ENCODE measurements around the gene GRM8. TPM values are rescaled to one million over a fixed set of nuclear protein-coding genes. Genes with fewer than 3 reads are reported as not detected.

Gene GRM8
- total and polyA plus RNA-seq, 9 of the 15 experiments (the other 6 are each of a cell fraction or from before 2014, with no cell fraction given) = 0.13 TPM; not detected in 7

GRCh38 chr7:126783613-126784012 lies 469.1 kb downstream of the GRM8 start:
- Histone ChIP-seq H3K9me1 (ENCODE audit: control insufficient read depth, insufficient read depth, low read length) (no peaks in the 10 kb centered on the region), H3K79me2 (ENCODE audit: control insufficient read depth, insufficient read depth, low read length) (no peaks in the 10 kb centered on the region), H3K9ac (ENCODE audit: insufficient read depth in 1 of 2, low read depth in 2 of 2, low read length in 2 of 2) (no peak overlapping the region), H3K9me3 (replicated peaks; ENCODE audit: control insufficient read depth, insufficient read depth, low read depth, low read length) (no peaks in the 10 kb centered on the region), H3K4me3 (no peak overlapping the region), H3K27ac (ENCODE audit: extremely low read depth, low read depth, low read length) (no peak overlapping the region), H4K20me1 (replicated peaks; ENCODE audit: control insufficient read depth, insufficient read depth, low read length) (no peaks in the 10 kb centered on the region), H2AFZ (ENCODE audit: low read depth, low read length) (no peak overlapping the region), H3K4me1 (replicated peaks in 1 of 2; ENCODE audit: control insufficient read depth in 2 of 2, insufficient read depth in 2 of 2, low read length in 2 of 2) (no peaks in the 10 kb centered on the region), H3K4me2 (ENCODE audit: insufficient read depth, low read length) (no peak overlapping the region), H3K27me3 (ENCODE audit: control insufficient read depth in 2 of 2, insufficient read depth in 2 of 2, low read length in 2 of 2) (no peaks in the 10 kb centered on the region), H3K36me3 (ENCODE audit: control insufficient read depth, insufficient read depth, low read length) (no peaks in the 10 kb centered on the region)
- FAIRE-seq = no peak
- in situ Hi-C loops (cut with MboI) = no loop called here
- TF ChIP-seq POLR3A (IDR thresholded peaks at IDR 0.05; ENCODE audit: borderline replicate concordance, extremely low read depth, insufficient read depth, insufficient read length) = no peak
- TF ChIP-seq U2AF1 (optimal IDR thresholded peaks at IDR 0.05; ENCODE audit: low read depth, low read length) = no peak
- no peak for TF ChIP-seq PURB (CRISPR knock-in tag; IDR thresholded peaks at IDR 0.05; ENCODE audit: low read depth)
- no peak for TF ChIP-seq SRSF7 (optimal IDR thresholded peaks at IDR 0.05; ENCODE audit: low read depth, low read length)
- no peak for TF ChIP-seq FOSL1 (tag; conservative IDR thresholded peaks at IDR 0.05)
- TF ChIP-seq, protein P1, sequence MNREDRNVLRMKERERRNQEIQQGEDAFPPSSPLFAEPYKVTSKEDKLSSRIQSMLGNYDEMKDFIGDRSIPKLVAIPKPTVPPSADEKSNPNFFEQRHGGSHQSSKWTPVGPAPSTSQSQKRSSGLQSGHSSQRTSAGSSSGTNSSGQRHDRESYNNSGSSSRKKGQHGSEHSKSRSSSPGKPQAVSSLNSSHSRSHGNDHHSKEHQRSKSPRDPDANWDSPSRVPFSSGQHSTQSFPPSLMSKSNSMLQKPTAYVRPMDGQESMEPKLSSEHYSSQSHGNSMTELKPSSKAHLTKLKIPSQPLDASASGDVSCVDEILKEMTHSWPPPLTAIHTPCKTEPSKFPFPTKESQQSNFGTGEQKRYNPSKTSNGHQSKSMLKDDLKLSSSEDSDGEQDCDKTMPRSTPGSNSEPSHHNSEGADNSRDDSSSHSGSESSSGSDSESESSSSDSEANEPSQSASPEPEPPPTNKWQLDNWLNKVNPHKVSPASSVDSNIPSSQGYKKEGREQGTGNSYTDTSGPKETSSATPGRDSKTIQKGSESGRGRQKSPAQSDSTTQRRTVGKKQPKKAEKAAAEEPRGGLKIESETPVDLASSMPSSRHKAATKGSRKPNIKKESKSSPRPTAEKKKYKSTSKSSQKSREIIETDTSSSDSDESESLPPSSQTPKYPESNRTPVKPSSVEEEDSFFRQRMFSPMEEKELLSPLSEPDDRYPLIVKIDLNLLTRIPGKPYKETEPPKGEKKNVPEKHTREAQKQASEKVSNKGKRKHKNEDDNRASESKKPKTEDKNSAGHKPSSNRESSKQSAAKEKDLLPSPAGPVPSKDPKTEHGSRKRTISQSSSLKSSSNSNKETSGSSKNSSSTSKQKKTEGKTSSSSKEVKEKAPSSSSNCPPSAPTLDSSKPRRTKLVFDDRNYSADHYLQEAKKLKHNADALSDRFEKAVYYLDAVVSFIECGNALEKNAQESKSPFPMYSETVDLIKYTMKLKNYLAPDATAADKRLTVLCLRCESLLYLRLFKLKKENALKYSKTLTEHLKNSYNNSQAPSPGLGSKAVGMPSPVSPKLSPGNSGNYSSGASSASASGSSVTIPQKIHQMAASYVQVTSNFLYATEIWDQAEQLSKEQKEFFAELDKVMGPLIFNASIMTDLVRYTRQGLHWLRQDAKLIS (CRISPR knock-in tag; IDR thresholded peaks at IDR 0.05) = no peak
- TF ChIP-seq ELF2 (CRISPR knock-in tag; IDR thresholded peaks at IDR 0.05) = no peak
- TF ChIP-seq, protein P2, sequence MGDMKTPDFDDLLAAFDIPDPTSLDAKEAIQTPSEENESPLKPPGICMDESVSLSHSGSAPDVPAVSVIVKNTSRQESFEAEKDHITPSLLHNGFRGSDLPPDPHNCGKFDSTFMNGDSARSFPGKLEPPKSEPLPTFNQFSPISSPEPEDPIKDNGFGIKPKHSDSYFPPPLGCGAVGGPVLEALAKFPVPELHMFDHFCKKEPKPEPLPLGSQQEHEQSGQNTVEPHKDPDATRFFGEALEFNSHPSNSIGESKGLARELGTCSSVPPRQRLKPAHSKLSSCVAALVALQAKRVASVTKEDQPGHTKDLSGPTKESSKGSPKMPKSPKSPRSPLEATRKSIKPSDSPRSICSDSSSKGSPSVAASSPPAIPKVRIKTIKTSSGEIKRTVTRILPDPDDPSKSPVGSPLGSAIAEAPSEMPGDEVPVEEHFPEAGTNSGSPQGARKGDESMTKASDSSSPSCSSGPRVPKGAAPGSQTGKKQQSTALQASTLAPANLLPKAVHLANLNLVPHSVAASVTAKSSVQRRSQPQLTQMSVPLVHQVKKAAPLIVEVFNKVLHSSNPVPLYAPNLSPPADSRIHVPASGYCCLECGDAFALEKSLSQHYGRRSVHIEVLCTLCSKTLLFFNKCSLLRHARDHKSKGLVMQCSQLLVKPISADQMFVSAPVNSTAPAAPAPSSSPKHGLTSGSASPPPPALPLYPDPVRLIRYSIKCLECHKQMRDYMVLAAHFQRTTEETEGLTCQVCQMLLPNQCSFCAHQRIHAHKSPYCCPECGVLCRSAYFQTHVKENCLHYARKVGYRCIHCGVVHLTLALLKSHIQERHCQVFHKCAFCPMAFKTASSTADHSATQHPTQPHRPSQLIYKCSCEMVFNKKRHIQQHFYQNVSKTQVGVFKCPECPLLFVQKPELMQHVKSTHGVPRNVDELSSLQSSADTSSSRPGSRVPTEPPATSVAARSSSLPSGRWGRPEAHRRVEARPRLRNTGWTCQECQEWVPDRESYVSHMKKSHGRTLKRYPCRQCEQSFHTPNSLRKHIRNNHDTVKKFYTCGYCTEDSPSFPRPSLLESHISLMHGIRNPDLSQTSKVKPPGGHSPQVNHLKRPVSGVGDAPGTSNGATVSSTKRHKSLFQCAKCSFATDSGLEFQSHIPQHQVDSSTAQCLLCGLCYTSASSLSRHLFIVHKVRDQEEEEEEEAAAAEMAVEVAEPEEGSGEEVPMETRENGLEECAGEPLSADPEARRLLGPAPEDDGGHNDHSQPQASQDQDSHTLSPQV (IDR thresholded peaks at IDR 0.05) = no peak
- no peak for TF ChIP-seq ZNF24 (IDR thresholded peaks at IDR 0.05)
- no peak for DNase-seq (ENCODE audit: extremely low read depth in 1 of 4, low spot score in 3 of 4)
- CTCF ChIA-PET (ENCODE audit: low intra/inter-chr PET ratio) = no interaction called here
- no peak for ATAC-seq
- POLR2A ChIA-PET = no interaction called here
- intact Hi-C loops (cut with micrococcal nuclease) = no loop called here
- no TSS peak for BruUV-seq (replicated peaks)

All from K562 (cell line).